MG63 (cell line): ENCODE measurements around the gene USP15. TPM values are rescaled to one million over a fixed set of nuclear protein-coding genes. Genes with fewer than 3 reads are reported as not detected.
"Not testable (repeated sequence)": the region's sequence is repeated elsewhere in the genome, so short reads cannot be mapped to it uniquely, and the experiment has no call there.

ENCODE experiments used
- DNase-seq: peaks from one replicate; pipeline ENCODE4 v3.0.0-alpha.2; 2020
- H3K27me3 ChIP-seq: fragments of 250-450 bp; sonication (Bioruptor Pico); 2 replicates; pipeline ENCODE4 v1.5.1; 2020; ENCODE audit warnings: mild to moderate bottlenecking, moderate library complexity
- H3K36me3 ChIP-seq: fragments of 250-450 bp; sonication (Bioruptor Pico); 2 replicates; pipeline ENCODE4 v1.5.1; 2020; ENCODE audit warnings: mild to moderate bottlenecking, moderate library complexity
- H3K4me3 ChIP-seq: fragments of 250-450 bp; sonication (Bioruptor Pico); 2 replicates; pipeline ENCODE4 v1.5.1; 2020; ENCODE audit warnings: mild to moderate bottlenecking, moderate library complexity
- H3K9me3 ChIP-seq: fragments of 250-450 bp; sonication (Bioruptor Pico); 2 replicates; pipeline ENCODE4 v1.5.1; 2020; ENCODE audit warnings: mild to moderate bottlenecking, moderate library complexity
- total RNA-seq: library from RNA; depleted of rRNA; stranded (reverse); fragments of >200 nt; shearing (Covaris generic); gene quantifications from 2 replicates; pipeline ENCODE4 v1.2.3, GENCODE V29; 2014; ENCODE audit warnings: low replicate concordance; rRNA removed

The USP15 gene
- total RNA-seq, 1 experiment from 2014 or later = 9.7 TPM

- DNase-seq = peak; percentile 9
- Histone ChIP-seq H3K4me3 (peak overlapping the region; percentile 24), H3K36me3 (no peaks in the 10 kb centered on the region), H3K9me3 (peaks cover 3% of the 10 kb centered on the region; the same call in 1 of the 2 replicates), H3K27me3 (peaks cover 6% of the 10 kb centered on the region)
Observed at GRCh38 chr12:62434494-62435302, 174.5 kb downstream of the USP15 start.

GRCh38 chr12:62435303-62436163 is 175.3 kb downstream of the USP15 start:
- peak; percentile 35 for DNase-seq
- Histone ChIP-seq H3K9me3 (peaks cover 2% of the 10 kb centered on the region; the same call in 1 of the 2 replicates), H3K27me3 (peaks cover 6% of the 10 kb centered on the region), H3K36me3 (no peaks in the 10 kb centered on the region), H3K4me3 (peak overlapping the region; percentile 24)

- Histone ChIP-seq H3K9me3 (peaks cover 8% of the 10 kb centered on the region), H3K27me3 (peaks cover 6% of the 10 kb centered on the region), H3K4me3 (no peak overlapping the region), H3K36me3 (no peaks in the 10 kb centered on the region)
- DNase-seq = no peak
Observed at GRCh38 chr12:62436164-62436503, 175.9 kb downstream of the USP15 start.

- DNase-seq = peak; percentile 14
- H3K27me3 ChIP-seq = no peaks in the 10 kb centered on the region
- H3K36me3 ChIP-seq = no peaks in the 10 kb centered on the region
- no peak overlapping the region for H3K4me3 ChIP-seq
- peaks cover 18% of the 10 kb centered on the region for H3K9me3 ChIP-seq
Observed at GRCh38 chr12:62438098-62438692, 178.0 kb downstream of the USP15 start.

GRCh38 chr12:62446754-62447452 is 186.7 kb downstream of the USP15 start:
- H3K4me3 ChIP-seq = no peak overlapping the region
- H3K27me3 ChIP-seq = no peaks in the 10 kb centered on the region
- peaks cover 15% of the 10 kb centered on the region for H3K9me3 ChIP-seq
- no peak for DNase-seq
- H3K36me3 ChIP-seq = no peaks in the 10 kb centered on the region

- no peaks in the 10 kb centered on the region for H3K27me3 ChIP-seq
- peaks cover 6% of the 10 kb centered on the region for H3K9me3 ChIP-seq
- H3K36me3 ChIP-seq = no peaks in the 10 kb centered on the region
- no peak for DNase-seq
- H3K4me3 ChIP-seq = no peak overlapping the region
Observed at GRCh38 chr12:62448436-62448835, 188.2 kb downstream of the USP15 start.

- DNase-seq, H3K9me3 ChIP-seq, H3K36me3 ChIP-seq, H3K27me3 ChIP-seq, H3K4me3 ChIP-seq: not testable (repeated sequence)
Observed at GRCh38 chr12:62455429-62455828, 195.2 kb downstream of the USP15 start.

- no peaks in the 10 kb centered on the region for H3K27me3 ChIP-seq
- no peaks in the 10 kb centered on the region for H3K36me3 ChIP-seq
- DNase-seq = no peak
- H3K9me3 ChIP-seq = peaks cover under 1% of the 10 kb centered on the region; the same call in 1 of the 2 replicates
- no peak overlapping the region for H3K4me3 ChIP-seq
Observed at GRCh38 chr12:62458626-62459025, 198.4 kb downstream of the USP15 start.

- Histone ChIP-seq H3K9me3 (peaks cover 6% of the 10 kb centered on the region), H3K36me3 (no peaks in the 10 kb centered on the region), H3K4me3 (no peak overlapping the region), H3K27me3 (no peaks in the 10 kb centered on the region)
- DNase-seq = no peak
Observed at GRCh38 chr12:62459976-62460375, 199.8 kb downstream of the USP15 start.

GRCh38 chr12:62461171-62461837 is 201.1 kb downstream of the USP15 start:
- not testable (repeated sequence) for H3K36me3 ChIP-seq, H3K4me3 ChIP-seq, H3K9me3 ChIP-seq, DNase-seq, H3K27me3 ChIP-seq

GRCh38 chr12:62463252-62463651 is 203.0 kb downstream of the USP15 start:
- not testable (repeated sequence) for H3K4me3 ChIP-seq, H3K36me3 ChIP-seq, H3K27me3 ChIP-seq, H3K9me3 ChIP-seq, DNase-seq

Other genes with a start within 250 kb of the USP15 start
- gene MON2, start 206.4 kb downstream of the USP15 start, total RNA-seq = 17.5 and 17.7 TPM in 2 replicates